ENCODE results near the gene ABHD3. TPM values are rescaled to one million over a fixed set of nuclear protein-coding genes. Genes with fewer than 3 reads are reported as not detected.

Gene ABHD3
- total and polyA plus RNA-seq, 2 of the 8 experiments (the other 6 are each of a cell fraction or from before 2014, with no cell fraction given) = 8.4 to 12.1 TPM

DNA sequence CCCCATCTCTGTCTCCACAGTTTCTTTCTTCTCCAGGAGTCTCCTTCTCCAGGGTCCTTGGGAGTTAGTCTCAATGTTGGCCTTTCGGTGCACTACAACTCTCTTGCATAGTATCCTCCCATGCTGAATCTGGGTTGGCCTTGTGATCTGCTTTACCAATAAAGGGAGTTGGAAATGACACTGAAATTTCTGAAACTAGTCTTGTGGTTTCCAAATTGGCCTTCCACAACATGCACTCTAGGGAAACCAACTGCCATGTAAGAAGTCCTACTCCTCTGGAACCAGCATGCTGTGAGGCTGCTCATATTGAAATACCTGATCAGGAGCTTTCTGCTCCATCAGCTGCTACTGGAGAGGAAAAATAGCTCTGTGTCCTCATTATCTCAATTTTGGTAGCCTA lies 9.9 kb upstream of the ABHD3 start:
- ChIA-PET POLR2A (ENCODE audit: partially characterized antibody) (interaction anchor here (1.9 kb wide), 1 partner anchor 26 kb away, joined by 6 read pairs; the partner anchor contains the start of gene MIB1), CTCF (ENCODE audit: partially characterized antibody) (no interaction called here)
- TF ChIP-seq PHF8 (conservative IDR thresholded peaks at IDR 0.05; ENCODE audit: low read depth, low read length) (no peak), SUZ12 (IDR thresholded peaks at IDR 0.05; ENCODE audit: low read length) (no peak), EP300 (IDR thresholded peaks at IDR 0.05; ENCODE audit: borderline replicate concordance in 1 of 2, low read depth in 2 of 2, low read length in 2 of 2) (no peak), YY1 (IDR thresholded peaks at IDR 0.05; ENCODE audit: low read depth, low read length) (no peak), BCL11A (IDR thresholded peaks at IDR 0.05; ENCODE audit: low read depth in 2 of 2, low read length in 2 of 2) (no peak), CBX8 (IDR thresholded peaks at IDR 0.05; ENCODE audit: borderline replicate concordance, low read depth, low read length) (no peak), FOSL1 (IDR thresholded peaks at IDR 0.05; ENCODE audit: insufficient read depth, low read depth, low read length) (no peak), POLR2AphosphoS5 (IDR thresholded peaks at IDR 0.05; ENCODE audit: low read depth, low read length) (no peak)
- TF ChIP-seq, protein P1, sequence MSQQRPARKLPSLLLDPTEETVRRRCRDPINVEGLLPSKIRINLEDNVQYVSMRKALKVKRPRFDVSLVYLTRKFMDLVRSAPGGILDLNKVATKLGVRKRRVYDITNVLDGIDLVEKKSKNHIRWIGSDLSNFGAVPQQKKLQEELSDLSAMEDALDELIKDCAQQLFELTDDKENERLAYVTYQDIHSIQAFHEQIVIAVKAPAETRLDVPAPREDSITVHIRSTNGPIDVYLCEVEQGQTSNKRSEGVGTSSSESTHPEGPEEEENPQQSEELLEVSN (IDR thresholded peaks at IDR 0.05) = no peak
- TF ChIP-seq, protein P2, sequence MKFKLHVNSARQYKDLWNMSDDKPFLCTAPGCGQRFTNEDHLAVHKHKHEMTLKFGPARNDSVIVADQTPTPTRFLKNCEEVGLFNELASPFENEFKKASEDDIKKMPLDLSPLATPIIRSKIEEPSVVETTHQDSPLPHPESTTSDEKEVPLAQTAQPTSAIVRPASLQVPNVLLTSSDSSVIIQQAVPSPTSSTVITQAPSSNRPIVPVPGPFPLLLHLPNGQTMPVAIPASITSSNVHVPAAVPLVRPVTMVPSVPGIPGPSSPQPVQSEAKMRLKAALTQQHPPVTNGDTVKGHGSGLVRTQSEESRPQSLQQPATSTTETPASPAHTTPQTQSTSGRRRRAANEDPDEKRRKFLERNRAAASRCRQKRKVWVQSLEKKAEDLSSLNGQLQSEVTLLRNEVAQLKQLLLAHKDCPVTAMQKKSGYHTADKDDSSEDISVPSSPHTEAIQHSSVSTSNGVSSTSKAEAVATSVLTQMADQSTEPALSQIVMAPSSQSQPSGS (IDR thresholded peaks at IDR 0.05; ENCODE audit: low read length) = no peak

More for the DNA sequence above, 9.9 kb upstream of the ABHD3 start:
- Histone ChIP-seq H3K9ac (replicated peaks in 1 of 4; ENCODE audit: extremely low read depth in 1 of 4, low read depth in 3 of 4, low read length in 3 of 4) (no peak overlapping the region), H4K20me1 (replicated peaks in 1 of 2; ENCODE audit: control insufficient read depth in 1 of 2, insufficient read depth in 2 of 2, low read length in 2 of 2) (no peaks in the 10 kb centered on the region), H4K8ac (ENCODE audit: extremely low read depth, insufficient read depth, low read length) (no peak overlapping the region), H3K14ac (ENCODE audit: insufficient read length) (no peak overlapping the region), H3K79me1 (ENCODE audit: low read depth, low read length) (no peaks in the 10 kb centered on the region), H4K91ac (replicated peaks; ENCODE audit: insufficient read length, low read length) (no peak overlapping the region), H3K9me3 (ENCODE audit: insufficient read depth in 2 of 2, low read depth in 1 of 2, low read length in 1 of 2) (no peaks in the 10 kb centered on the region; a peak in 1 of 4 replicates), H2BK15ac (ENCODE audit: low read length) (no peak overlapping the region), H3K4me1 (replicated peaks in 1 of 4; ENCODE audit: control insufficient read depth in 3 of 4, insufficient read depth in 4 of 4, low read length in 3 of 4) (no peaks in the 10 kb centered on the region), H2AK5ac (ENCODE audit: low read depth, low read length) (no peak overlapping the region), H2BK120ac (replicated peaks; ENCODE audit: low read depth, low read length) (no peak overlapping the region), H3K27me3 (replicated peaks in 1 of 4; ENCODE audit: control insufficient read depth in 3 of 4, extremely low read depth in 1 of 4, insufficient read depth in 3 of 4, low read length in 3 of 4) (no peaks in the 10 kb centered on the region), H3K36me3 (ENCODE audit: control insufficient read depth in 2 of 4, insufficient read depth in 4 of 4, low read length in 3 of 4) (no peaks in the 10 kb centered on the region), H3K18ac (ENCODE audit: extremely low read depth, low read length) (no peak overlapping the region), H3K79me2 (ENCODE audit: control insufficient read depth in 1 of 2, insufficient read depth in 2 of 2, low read length in 2 of 2) (no peaks in the 10 kb centered on the region), H3K4me3 (ENCODE audit: extremely low read depth in 1 of 4, insufficient read depth in 2 of 4, low read depth in 3 of 4, low read length in 4 of 4) (no peak overlapping the region), H2BK12ac (ENCODE audit: low read depth, low read length) (no peak overlapping the region), H2BK5ac (ENCODE audit: low read depth, low read length) (no peak overlapping the region), H3K56ac (replicated peaks; ENCODE audit: insufficient read length, low read depth, low read length) (no peak overlapping the region), H4K5ac (ENCODE audit: insufficient read length, low read depth, low read length) (no peak overlapping the region), H3K4me2 (ENCODE audit: insufficient read depth in 1 of 2, low read depth in 2 of 2, low read length in 2 of 2) (no peak overlapping the region), H2AFZ (ENCODE audit: low read length) (no peak overlapping the region), H3K4ac (replicated peaks; ENCODE audit: insufficient read length, low read depth, low read length) (no peak overlapping the region), H3K23me2 (ENCODE audit: low read depth, low read length) (no peaks in the 10 kb centered on the region), H2BK20ac (ENCODE audit: low read length) (no peak overlapping the region), H3K23ac (ENCODE audit: insufficient read length) (no peak overlapping the region), H3K27ac (ENCODE audit: low read depth, low read length) (no peak overlapping the region)
- 89% methylated on average over 1 of the region's 1 CpG; no CpG with 5 or more reads in 1 of the 2 experiments for WGBS, 2 experiments (ENCODE audit: extremely low coverage in 1 of 2, insufficient coverage in 1 of 2, insufficient read length in 1 of 2, insufficient replicate concordance in 2 of 2, low coverage in 1 of 2, low lambda C conversion rate in 2 of 2, missing lambda C conversion rate in 1 of 2)
- no peak for DNase-seq (ENCODE audit: low read depth in 1 of 2, low spot score in 2 of 2)
- no peak for FAIRE-seq

All from H1 (cell line).